Activated gamma-delta T cell treated with Interleukin-2 at 50 U/mL for 16 hours (primary cell): ENCODE data around the gene DHCR24.

Experiments used
- DNase-seq: peaks from one replicate; pipeline ENCODE4 v3.0.0-alpha.2; 2020

The DHCR24 gene

GRCh38 chr1:54863267-54863665, 23.7 kb downstream of the DHCR24 start:
- no peak for DNase-seq

- DNase-seq: no peak
Measured at GRCh38 chr1:54861070-54861761, 25.8 kb downstream of the DHCR24 start.

GRCh38 chr1:54859700-54860391, 27.1 kb downstream of the DHCR24 start:
- no peak for DNase-seq

GRCh38 chr1:54857746-54858561, 29.0 kb downstream of the DHCR24 start:
- DNase-seq: no peak

- DNase-seq: no peak
Measured at GRCh38 chr1:54857141-54857540, 29.9 kb downstream of the DHCR24 start.

- no peak for DNase-seq
Measured at GRCh38 chr1:54854381-54855020, 32.5 kb downstream of the DHCR24 start.

GRCh38 chr1:54853793-54854370, 33.1 kb downstream of the DHCR24 start:
- no peak for DNase-seq

- no peak for DNase-seq
Measured at GRCh38 chr1:54853096-54853792, 33.8 kb downstream of the DHCR24 start.

- no peak for DNase-seq
Measured at GRCh38 chr1:54851936-54852524, 35.0 kb downstream of the DHCR24 start.

GRCh38 chr1:54851406-54851805, 35.6 kb downstream of the DHCR24 start:
- DNase-seq: no peak

- DNase-seq: no peak
Measured at GRCh38 chr1:54850737-54851136, 36.3 kb downstream of the DHCR24 start.

- no peak for DNase-seq
Measured at GRCh38 chr1:54850069-54850730, 36.8 kb downstream of the DHCR24 start.

GRCh38 chr1:54849219-54850068, 37.6 kb downstream of the DHCR24 start:
- DNase-seq: no peak

- no peak for DNase-seq
Measured at GRCh38 chr1:54848134-54848948, 38.7 kb downstream of the DHCR24 start.

- DNase-seq: no peak
Measured at GRCh38 chr1:54846716-54847284, 40.2 kb downstream of the DHCR24 start.

- no peak for DNase-seq
Measured at GRCh38 chr1:54846301-54846700, 40.7 kb downstream of the DHCR24 start.

- no peak for DNase-seq
Measured at GRCh38 chr1:54845772-54846171, 41.2 kb downstream of the DHCR24 start.

- DNase-seq: no peak
Measured at GRCh38 chr1:54844564-54844963, 42.4 kb downstream of the DHCR24 start.

- no peak for DNase-seq
Measured at GRCh38 chr1:54843449-54843848, 43.5 kb downstream of the DHCR24 start.
